PFSK-1 (cell line): ENCODE results near the gene DENND10.

Experiments used
- POLR2AphosphoS5 ChIP-seq: IDR thresholded peaks from 2 replicates; pipeline ENCODE4 v1.6.1; 2012; ENCODE audit warnings: low read depth, mild to moderate bottlenecking, control low read depth, low read length, moderate library complexity
- REST ChIP-seq, 2 experiments: IDR thresholded peaks; 2 replicates each; pipeline versions ENCODE4 v1.6.1 to v1.8.0; 2011 to 2012; ENCODE audit warnings: low read depth in 2 of 2, low read length in 2 of 2, control low read depth in 1 of 2, inconsistent platforms in 1 of 2, mild to moderate bottlenecking in 1 of 2, moderate library complexity in 1 of 2; ENCODE audit not compliant: insufficient read depth in 1 of 2
- SIN3A ChIP-seq: IDR thresholded peaks from 2 replicates; pipeline ENCODE4 v1.6.1; 2012; ENCODE audit warnings: mild to moderate bottlenecking, low read length, moderate library complexity, borderline replicate concordance; ENCODE audit not compliant: insufficient read depth
- TAF1 ChIP-seq: IDR thresholded peaks from 2 replicates; pipeline ENCODE4 v1.6.1; 2012; ENCODE audit warnings: low read length, control low read depth, borderline replicate concordance; ENCODE audit not compliant: insufficient read depth

- no peak for TF ChIP-seq TAF1
- TF ChIP-seq POLR2AphosphoS5 = no peak
- no peak for TF ChIP-seq SIN3A
- no peak for TF ChIP-seq REST (IDR thresholded peaks at IDR 0.05; ENCODE audit: insufficient read depth in 1 of 2, low read depth in 2 of 2, low read length in 2 of 2)
These were observed 8.1 kb downstream of the DENND10 start for GRCh38 chr10:119112056-119112455.
